GM19328 (cell line): ENCODE results near the gene INHBE.

ENCODE experiments used
- ATAC-seq: cut with Tn5 transposase; IDR thresholded peaks from one replicate; pipeline ENCODE4 v1.9.1; 2021; ENCODE audit warnings: mild to moderate bottlenecking, moderate library complexity; ENCODE audit not compliant: unreplicated experiment

The INHBE gene

GRCh38 chr12:57473886-57474285 lies 18.8 kb downstream of the INHBE start:
- ATAC-seq = no peak

GRCh38 chr12:57474430-57474829 lies 19.3 kb downstream of the INHBE start:
- ATAC-seq = no peak

GRCh38 chr12:57474862-57475261 lies 19.8 kb downstream of the INHBE start:
- no peak for ATAC-seq

- no peak for ATAC-seq
Measured at GRCh38 chr12:57475271-57476161, 20.4 kb downstream of the INHBE start.

GRCh38 chr12:57476162-57476992 lies 21.3 kb downstream of the INHBE start:
- ATAC-seq = peak; percentile 27

- ATAC-seq = no peak
Measured at GRCh38 chr12:57476993-57477709, 22.0 kb downstream of the INHBE start.

- ATAC-seq = no peak
Measured at GRCh38 chr12:57477710-57478681, 22.9 kb downstream of the INHBE start.

- no peak for ATAC-seq
Measured at GRCh38 chr12:57479043-57479375, 23.9 kb downstream of the INHBE start.

GRCh38 chr12:57479376-57480115 lies 24.4 kb downstream of the INHBE start, which contains the start of gene ARHGAP9:
Gene ARHGAP9 (minus strand): TSS chr12:57479866. CDS start chr12:57479406, 460 bp downstream.
- no peak for ATAC-seq

GRCh38 chr12:57481671-57482070 lies 26.6 kb downstream of the INHBE start:
- ATAC-seq = no peak

GRCh38 chr12:57483466-57483865 lies 28.4 kb downstream of the INHBE start:
- no peak for ATAC-seq

GRCh38 chr12:57485695-57486094 lies 30.6 kb downstream of the INHBE start:
- no peak for ATAC-seq

GRCh38 chr12:57487055-57487596 lies 32.0 kb downstream of the INHBE start:
- ATAC-seq = no peak

- peak; percentile 98 for ATAC-seq
Measured at GRCh38 chr12:57487597-57488401, 32.7 kb downstream of the INHBE start, which contains the start of gene MARS1. Gene MARS1 (plus strand): TSS chr12:57488068. CDS start chr12:57488091, 23 bp downstream.

GRCh38 chr12:57488402-57489156 lies 33.5 kb downstream of the INHBE start:
- ATAC-seq = no peak

GRCh38 chr12:57489157-57489641 lies 34.1 kb downstream of the INHBE start:
- ATAC-seq = no peak

GRCh38 chr12:57490126-57490525 lies 35.0 kb downstream of the INHBE start:
- ATAC-seq = no peak
